ENCODE measurements around the gene KCNMA1.

KCNMA1 gene

DNA sequence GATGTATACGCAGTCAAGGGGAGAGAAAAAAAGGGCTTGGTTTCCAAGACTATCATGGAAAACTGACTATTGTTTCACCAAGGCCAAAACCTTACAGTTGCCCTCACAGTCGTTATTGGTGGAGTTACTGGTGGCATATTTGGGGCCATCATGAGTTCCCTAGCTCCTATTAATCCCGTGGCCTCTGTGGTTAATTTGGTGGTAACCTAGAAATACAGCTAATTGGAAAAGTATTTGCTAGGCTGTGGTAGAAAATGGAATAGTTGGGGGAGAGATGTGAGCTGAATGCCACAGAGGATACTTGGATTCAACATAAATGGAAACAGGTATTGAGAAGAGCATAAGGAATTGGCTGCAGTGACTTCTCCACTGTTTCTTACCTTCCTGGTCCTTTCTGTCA is 450.7 kb downstream of the KCNMA1 start:
- FAIRE-seq (no peak), DNase-seq (ENCODE audit: insufficient read length, low spot score) (no peak)

DNA sequence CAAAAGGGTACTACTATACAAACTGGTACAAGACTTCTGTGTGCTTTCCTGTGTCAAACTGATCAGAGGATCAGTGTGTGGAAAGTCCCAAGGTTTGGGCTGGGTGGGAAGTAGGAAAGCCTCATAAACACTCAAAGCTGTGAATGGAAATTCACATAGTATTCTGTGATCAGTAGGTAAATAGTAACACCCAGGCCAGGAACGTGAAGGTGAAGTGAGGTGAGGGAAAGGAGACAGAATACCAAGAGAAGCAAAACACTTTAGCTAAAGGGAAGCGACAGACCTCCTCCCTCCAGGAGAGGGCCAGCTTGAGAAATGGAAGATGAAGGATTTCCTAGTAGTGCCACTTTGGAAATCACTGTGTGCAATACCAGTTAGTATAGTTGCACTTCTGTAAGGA is 451.9 kb downstream of the KCNMA1 start:
- DNase-seq (ENCODE audit: insufficient read length, low spot score) (no peak), FAIRE-seq (no peak)

DNA sequence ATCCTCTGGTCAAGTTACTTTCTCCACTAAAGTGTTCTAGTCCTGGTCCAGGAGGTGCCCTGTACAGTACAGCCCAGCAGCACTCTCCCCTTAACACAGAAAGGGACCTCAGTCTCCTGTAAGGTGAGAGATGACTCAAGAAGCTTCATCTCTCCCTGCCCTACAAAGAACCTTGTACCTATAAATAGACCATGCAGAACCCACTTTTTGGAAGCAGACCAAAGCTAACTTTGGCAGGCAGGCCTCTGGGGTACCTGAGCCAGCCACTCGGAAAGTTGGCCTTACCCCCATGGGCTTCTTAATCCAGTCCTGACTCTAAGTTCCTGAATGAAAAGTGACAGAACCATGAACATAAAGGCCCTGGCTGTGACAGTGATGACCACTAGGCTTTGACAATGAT is 454.8 kb downstream of the KCNMA1 start:
- no peak for FAIRE-seq
- DNase-seq (ENCODE audit: insufficient read length, low spot score) = no peak

DNA sequence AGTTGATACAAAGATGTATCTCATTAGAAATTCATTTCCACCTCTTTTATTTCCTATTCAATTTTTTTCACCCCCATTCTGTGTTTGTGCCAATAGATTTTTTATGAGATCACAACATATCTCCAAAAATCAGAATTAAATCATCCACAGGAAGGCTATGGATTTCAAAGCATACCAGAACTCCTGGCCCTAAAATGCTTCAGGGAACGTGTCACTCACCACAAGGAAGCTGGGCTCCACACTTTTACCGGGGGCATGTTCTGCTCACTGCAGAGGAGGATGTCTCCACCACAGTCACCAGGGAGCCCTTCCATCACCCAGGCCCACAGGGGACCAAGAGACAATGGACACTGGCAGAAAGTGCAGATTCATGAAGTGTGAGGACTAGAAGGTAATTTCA is 456.8 kb downstream of the KCNMA1 start:
- FAIRE-seq = peak; percentile 60
- DNase-seq (ENCODE audit: insufficient read length, low spot score) = no peak

DNA sequence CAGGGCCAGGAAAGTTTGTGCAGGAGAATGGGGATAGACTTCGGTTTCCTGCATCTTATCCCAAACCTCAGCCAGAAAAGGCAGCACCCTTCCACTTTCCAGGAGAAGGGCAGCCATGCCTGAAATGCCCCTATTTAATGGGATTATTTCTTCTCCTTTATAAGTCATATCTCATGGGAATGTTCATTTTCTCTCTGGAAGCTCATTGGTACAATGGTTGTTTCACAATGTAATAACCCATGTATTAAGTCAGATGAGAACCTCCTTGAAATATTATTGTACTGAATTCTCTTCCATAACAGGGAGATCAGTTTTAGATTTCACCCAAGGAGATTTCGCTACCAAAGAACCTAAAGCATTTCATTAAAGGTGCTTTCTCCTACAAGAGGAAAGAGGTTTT is 457.5 kb downstream of the KCNMA1 start:
- no peak for FAIRE-seq
- no peak for DNase-seq (ENCODE audit: insufficient read length, low spot score)

DNA sequence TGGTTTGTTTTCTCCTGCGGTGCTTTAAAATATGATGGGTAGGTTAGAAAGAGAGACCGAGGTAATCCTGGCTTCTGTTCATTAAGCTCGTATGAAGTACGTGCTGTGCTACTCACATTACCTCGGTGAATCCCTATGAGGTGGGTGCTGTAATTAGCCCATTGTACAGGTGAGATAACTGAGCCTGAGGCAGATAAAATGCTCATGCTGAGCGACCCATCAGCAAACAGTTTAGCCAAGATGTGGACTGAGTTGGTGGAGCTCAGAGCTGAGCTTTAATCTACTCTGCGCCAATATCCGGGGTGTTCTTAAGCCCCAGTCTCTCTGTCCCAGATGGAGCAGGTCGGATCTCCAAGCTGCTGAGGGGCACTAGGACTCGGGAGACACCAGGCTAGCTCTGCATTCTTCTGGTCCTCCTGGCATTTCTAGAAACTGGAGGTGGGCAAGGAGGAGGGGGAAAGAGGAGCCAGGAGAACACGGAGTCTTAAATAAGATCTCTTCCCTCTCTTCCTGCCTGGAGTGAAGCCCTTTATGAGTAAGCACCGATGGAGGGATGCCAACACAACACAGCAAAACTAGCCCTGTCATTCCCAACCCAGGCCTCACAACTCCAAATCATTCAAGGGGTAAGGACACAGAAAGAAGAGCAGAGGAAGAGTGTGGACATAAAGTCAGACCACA is 458.5 kb downstream of the KCNMA1 start:
- FAIRE-seq = peak; percentile 55
- DNase-seq (ENCODE audit: insufficient read length, low spot score) = peak; percentile 60

DNA sequence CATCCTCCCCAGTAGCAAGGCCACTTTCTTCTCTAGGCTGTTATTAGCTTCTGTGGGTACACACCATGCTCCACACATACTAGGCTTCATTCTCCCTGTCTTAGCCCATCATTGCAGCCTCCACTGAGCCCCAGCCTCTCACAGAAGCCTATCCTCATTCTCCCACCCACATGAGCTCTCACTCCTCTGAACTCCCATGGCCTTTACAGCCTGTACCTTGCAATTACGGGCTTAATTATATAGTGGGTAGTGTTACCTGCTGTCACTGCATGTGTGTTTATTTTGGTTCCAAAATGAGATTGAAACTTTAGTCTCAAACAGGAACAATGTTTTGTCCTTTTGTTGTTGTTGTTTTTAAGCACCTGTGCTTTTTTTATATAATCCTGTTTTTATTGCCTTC is 460.0 kb downstream of the KCNMA1 start:
- FAIRE-seq = no peak
- DNase-seq (ENCODE audit: insufficient read length, low spot score) = no peak

DNA sequence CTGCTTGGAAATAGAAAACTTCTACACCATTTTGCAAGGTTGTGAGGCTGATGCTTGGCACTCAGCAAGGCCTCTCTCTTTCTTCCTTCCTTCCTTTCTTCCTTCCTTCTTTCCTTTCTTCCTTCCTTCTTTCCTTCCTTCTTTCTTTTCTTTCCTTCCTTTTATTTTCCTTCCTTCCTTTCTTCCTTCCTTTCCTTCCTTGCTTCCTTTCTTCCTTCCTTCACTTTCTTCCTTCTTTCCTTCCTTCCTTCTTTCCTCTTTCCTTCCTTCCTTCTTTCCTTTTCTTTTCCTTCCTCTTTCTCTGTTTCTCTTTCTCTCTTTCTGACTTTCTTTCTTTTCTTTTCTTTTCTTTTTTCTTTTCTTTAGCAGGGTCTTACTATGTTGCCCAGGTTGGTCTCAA is 460.4 kb downstream of the KCNMA1 start:
- DNase-seq (ENCODE audit: insufficient read length, low spot score) (no peak), FAIRE-seq (no peak)

DNA sequence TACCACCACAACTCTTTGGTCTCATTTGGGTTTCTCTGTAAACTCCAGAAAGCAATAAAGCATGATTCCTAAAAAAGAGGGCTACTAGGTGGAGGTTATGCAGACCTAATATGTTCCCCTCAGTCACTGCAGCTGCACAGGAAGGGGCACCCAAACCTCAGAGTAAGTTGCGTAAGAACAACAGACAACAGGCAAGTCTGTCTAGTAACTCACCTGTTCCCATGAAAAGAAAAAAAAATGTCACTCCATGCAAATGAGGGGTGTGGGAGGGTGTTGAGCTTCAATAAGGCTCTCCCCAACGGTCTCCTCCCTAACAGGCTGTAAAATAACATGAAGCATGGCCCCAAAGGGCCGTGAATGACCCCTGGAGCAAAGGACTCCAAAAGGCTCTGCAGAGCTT is 461.4 kb downstream of the KCNMA1 start:
- FAIRE-seq = no peak
- DNase-seq (ENCODE audit: insufficient read length, low spot score) = no peak

DNA sequence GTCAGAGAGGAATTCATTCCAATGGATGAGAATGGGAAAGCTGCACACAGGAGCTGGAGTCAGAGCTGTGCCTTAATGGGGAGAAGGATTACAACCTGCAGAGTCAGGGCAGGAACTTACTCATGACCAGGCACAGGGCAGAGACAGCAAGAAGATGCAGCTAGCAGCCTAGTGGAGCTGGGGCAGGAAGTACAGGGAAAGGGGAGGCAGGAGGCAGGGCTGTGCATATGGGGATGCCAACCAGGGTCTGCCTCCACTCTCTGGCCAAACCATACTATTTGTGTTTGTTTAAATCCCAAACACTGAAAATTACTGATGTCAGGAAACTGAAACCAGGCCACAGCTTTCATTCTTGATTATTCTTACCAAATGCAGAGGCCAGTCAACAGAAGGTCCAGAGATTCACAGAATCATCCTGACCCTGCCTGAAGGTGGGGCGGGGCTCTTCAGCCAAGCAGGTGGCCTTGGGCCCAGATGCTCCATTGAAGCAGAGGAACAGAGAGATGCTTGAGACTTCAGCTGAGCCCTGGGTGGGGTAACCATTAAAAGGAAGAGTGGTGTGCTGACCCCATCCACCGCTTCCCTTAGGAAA is 461.9 kb downstream of the KCNMA1 start:
- DNase-seq (ENCODE audit: insufficient read length, low spot score) (no peak), FAIRE-seq (no peak)

DNA sequence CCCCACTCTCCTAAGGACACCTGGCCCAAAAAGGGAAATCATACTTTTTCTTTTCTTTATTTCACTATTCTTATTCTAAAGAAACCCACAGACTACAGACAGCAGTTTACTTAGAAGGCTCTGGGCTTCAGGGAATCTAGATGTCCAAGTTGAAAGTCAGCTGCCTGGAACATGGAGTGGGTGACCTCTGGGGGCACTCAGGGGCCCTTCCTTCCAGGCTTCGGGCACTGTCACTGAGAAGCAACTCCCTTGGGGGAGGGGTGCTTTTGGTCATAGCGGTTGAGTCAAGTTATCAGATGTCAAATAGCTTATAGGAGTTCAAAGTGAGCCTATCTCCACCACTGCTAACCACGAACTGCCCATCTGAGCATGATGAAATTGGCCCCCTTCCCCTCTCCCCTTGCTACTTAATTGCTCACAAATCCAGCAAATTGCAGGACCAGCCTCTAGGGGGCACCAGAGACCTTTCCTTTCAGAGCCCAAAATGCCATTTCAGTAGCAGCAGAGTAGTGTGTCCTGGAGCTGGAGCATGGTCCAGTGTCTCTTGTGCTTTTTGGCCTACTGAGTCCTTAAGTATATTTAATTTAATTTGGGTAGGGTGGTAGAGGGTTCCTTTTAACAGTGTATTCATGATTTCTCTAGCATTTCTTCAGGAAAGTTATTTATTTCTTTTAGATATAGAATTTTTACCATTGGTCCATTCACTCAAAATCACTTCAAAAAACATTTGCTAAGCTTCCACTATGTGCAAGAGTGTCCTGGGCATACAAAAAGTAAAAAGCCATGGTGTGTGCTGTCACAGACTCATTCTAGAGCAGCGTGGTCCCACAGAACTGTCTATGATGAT is 463.8 kb downstream of the KCNMA1 start:
- no peak for FAIRE-seq
- peak; percentile 74 for DNase-seq (ENCODE audit: insufficient read length, low spot score)

DNA sequence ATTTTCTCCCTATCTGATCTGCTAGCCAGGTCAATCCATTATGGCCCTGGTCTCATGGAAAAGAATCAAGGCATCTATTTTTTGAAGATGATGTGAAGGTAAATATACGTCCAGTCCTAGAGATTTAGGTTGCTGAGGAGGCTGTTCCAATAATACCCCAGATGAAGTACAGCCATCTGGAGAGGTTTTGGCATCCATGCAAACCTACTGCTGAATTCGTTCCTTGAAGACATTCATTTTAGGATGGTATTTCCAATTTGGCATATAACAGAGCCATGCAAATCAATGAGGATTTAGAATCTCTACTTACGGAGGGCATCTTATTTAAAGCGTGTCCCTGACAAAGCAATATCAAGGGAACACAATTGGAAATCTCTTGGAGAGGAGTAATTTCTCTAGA is 465.5 kb downstream of the KCNMA1 start:
- FAIRE-seq (no peak), DNase-seq (ENCODE audit: insufficient read length, low spot score) (no peak)

DNA sequence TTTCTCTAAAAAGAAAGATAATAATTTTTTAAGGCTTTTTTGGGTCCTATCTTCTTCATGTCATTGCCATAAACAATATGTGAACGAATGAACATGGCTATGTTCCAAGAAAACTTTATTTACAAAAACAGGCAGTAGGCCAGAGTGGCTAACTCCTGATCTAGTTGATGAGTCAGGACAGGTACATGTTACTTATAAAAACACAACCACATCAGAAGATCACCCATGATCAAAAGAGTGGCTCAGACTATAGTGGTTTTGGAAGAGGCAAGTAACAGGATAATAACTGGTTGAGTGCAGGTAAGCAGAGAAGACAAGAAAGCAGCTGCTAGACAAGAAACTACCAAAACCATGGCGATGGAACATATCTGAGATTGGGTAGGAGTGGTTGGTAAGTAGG is 468.7 kb downstream of the KCNMA1 start:
- DNase-seq (ENCODE audit: insufficient read length, low spot score) (no peak), FAIRE-seq (no peak)

DNA sequence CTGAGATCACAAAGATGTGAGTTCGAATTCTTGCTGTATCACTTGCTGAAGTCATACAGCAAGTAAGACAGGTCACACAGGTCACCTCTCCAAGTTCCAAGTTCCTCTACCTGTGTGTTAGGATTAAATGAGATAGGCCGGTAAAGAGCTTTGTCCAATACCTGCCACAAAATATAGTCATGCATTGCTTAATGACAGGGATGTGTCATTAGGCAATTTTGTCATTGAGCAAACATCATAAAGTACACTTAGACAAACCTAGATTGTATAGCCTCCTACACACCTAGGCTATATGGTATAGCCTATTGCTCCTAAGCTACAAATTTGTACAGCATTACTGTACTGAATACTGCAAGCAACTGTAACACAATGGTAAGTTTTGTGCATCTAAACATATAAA is 469.4 kb downstream of the KCNMA1 start:
- no peak for FAIRE-seq

DNA sequence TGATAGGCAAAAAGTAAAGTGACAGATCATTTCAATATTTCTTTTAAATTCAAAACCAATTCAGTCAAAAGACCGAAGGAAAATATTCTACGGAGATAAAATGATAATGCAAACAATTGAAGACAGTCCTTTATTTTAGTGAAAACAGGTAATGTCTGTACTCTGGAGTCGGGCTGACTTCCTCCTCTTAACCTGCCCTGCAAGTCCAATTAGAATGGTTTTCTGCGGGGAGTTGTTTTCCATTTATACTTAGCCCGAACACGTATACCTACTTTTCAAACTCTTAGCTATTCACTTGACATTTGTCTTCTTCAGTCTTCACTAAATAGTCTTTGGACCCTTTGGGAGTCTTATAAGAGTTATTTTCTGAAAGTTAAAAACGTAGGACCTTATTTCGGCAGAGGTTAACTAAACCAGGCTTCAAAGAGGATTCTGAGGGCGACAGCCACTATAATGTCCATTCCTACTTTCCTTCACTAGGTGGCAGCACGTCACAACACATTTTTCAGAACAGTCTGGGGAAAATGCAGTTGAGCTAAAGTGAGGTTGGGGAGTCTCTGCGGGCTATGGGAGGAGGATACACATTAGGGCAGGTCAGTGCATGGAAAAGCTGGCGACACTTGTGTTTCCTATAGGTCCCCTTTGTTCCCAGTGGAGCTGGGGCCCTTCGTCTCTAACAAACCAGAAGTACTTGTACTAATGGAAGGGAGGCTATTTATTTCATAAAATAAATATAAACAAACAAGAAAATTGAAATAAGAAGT is 472.0 kb downstream of the KCNMA1 start:
- DNase-seq (ENCODE audit: insufficient read length, low spot score) (peak; percentile 52), FAIRE-seq (peak; percentile 38)

More for the DNA sequence above, 469.4 kb downstream of the KCNMA1 start:
- no peak for DNase-seq (ENCODE audit: insufficient read length, low spot score)

DNA sequence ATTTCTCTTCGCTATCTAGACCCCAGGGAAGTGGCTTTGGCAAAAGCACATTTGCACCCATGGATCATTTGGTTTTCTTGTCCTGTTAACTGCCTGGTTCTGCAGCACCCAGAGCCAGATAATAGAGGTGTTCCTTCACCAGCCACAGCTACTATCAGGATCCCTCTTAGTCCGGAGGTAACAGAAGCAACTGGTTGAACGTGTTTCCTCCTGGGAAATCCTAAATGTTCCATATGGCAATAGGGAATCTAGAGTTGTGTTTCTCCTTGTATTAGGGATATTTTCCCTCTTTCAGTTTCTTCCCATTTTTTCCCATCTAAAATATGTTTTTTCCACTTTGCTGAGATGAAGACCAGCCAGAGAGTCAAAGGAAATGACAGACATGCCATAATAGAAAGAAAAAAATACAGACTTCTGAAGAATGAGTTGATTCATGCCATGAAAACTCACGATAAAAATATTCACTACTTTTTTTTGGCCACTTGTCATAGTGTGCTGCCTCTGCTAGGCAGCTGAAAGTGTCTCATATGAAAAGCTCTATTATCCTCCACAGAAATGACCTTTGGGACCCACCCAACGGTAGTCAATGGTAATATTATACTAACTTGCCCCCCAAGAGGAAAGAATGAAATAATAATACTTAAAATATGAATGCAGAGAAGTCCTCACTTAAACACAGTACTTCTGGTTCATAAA is 472.8 kb downstream of the KCNMA1 start:
- DNase-seq (ENCODE audit: insufficient read length, low spot score) = no peak
- no peak for FAIRE-seq

DNA sequence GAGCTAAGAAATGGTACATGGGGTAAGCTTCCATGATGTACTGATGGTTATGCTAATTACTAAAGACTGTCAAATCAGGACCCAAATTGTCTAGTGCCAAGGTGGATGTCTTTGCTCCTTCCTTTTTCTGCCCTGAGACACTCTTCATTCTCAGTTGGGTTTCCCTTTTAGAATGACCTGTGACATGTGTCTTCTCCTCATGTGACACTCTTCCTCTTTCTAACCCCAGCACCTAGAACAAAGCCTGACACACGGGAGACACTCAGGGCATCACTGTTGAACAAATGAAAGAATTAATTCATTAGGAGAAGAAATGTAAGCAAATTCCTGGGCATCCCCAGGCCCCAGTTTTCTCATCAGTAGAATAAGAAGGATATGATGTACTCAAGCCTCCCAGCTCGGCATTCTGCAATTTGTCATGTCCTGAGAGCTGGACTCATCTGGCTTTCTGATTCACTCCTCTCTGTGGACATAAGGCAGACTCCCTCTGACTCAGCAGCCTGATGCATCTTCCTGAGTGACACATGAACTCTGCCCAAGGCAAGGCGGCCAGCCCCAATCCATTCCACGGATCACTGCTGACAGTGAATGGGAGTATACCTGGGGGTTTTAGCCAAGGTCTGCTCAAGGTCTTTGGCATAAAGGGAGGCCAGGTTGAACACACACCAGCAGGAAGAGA is 473.8 kb downstream of the KCNMA1 start:
- DNase-seq (ENCODE audit: insufficient read length, low spot score) = peak; percentile 77

DNA sequence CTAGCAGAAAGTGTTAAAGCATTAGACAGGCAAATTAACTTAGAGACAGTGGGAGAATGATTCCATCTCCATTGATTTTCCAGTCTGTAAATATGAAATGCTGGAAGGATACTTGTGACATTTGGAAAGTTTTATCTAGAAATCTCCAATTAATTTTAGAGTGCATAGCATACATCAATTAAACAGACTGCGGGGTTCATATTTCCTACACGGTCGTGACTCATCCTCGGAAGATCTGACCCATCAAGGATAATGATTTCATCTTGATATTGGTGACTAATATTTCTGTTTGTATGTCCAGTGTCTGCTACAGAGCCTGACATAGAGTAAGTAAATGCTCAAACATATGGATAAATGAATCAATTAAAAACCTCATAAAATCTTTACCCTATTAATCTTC is 474.9 kb downstream of the KCNMA1 start:
- FAIRE-seq (no peak), DNase-seq (ENCODE audit: insufficient read length, low spot score) (no peak)

More for the DNA sequence above, 473.8 kb downstream of the KCNMA1 start:
- peak; percentile 90 for FAIRE-seq

DNA sequence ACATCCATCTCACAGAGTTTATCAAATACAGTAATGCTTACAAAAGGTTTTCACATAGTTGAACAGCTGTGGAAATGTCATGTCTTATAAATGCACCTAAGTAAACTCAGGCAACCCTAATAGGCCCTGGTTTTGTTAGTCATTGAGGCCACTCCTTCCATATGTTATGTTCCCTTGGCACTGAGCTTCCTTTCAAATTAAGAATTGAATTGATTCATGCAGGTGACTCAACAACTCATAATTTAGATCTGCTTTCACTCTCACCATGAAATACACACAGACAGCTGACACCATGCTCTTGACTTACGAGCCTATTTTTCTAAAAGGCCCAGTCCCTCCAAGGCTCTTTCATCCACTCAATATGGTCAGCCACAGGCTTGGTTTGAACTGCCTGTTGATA is 476.9 kb downstream of the KCNMA1 start:
- DNase-seq (ENCODE audit: insufficient read length, low spot score) (peak; percentile 31), FAIRE-seq (no peak)

DNA sequence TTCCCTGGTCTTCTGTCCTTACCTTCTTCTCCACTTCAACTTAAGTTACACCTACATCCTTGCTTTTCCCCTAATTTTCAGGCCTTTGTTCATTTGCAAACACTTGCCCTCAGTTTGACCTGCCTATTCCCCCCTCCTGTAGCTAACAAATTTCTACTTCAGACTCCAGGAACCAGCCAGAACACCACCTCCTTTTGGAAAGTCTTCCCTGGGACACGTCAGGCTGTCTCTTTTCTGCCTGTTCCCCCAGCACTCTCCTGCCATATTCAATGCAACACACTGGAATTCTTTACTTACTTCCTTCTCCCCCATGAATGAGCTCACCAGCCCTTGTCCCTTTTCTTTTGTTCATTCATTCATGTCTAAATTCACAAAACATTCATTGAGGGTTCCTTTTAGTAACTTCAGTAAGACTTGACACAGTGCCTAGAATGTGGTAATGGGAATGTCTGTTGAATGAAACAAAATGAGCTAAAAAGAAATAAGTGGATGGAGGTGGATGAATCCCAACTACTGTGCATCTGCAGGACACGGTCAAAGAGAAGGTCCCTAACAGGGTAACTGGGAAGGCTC is 478.0 kb downstream of the KCNMA1 start:
- no peak for FAIRE-seq

More for the DNA sequence above, 478.0 kb downstream of the KCNMA1 start:
- no peak for DNase-seq (ENCODE audit: insufficient read length, low spot score)
